ENCODE data around the gene GAN. TPM values are rescaled to one million over a fixed set of nuclear protein-coding genes. Genes with fewer than 3 reads are reported as not detected.

GAN gene
- total RNA-seq, 1 experiment from 2014 or later, result 22.5 TPM

DNA sequence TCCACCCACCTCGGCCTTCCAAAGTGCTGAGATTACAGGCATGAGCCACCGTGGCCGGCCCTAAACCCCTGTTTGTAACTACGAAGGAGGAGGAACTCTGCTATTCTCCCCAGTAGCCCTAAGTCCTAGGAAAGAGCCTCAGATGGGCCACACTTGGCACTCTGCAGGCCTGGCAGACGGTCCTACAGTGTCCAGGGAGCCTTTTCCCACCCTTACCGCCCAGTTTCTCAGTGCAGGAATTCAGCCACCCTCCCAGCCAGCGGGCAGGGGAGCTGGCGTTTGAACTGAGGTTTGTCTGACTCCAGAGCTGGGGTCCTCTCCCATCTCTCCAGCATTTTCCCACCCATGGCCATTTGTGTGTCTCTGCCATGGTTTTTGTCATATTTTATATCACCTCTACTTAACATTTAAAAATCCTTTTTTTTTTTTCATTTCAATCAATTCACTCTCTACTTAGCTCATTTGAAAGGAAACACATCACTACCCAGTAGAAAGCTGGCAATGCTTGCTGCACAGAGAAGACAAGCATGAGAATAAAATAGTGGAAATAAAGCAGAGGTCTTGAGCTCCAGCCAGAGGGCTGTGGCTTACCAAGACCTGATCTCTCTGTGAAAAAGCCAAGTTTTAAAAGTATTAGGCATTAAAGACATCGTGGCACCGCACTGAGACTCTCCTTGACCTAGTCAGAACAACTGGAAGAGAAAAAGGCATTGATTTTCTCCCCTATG, 41.4 kb upstream of the GAN start:
- Histone ChIP-seq H3K4me1 (ENCODE audit: control insufficient read depth in 1 of 2, insufficient read depth in 2 of 2, low read length in 2 of 2) (peaks cover 7 to 11% of the 10 kb centered on the region in 2 experiments; a peak in 2 of 4 replicates), H2AFZ (ENCODE audit: low read depth, low read length, poor library complexity, severe bottlenecking) (no peak overlapping the region), H3K36me3 (ENCODE audit: control insufficient read depth in 1 of 2, insufficient read depth in 2 of 2, low read length in 2 of 2) (no peaks in the 10 kb centered on the region), H3K27me3 (ENCODE audit: insufficient read depth, low read length) (no peaks in the 10 kb centered on the region), H4K20me1 (ENCODE audit: insufficient read depth) (no peaks in the 10 kb centered on the region), H3K9me3 (ENCODE audit: control insufficient read depth in 1 of 2, insufficient read depth in 1 of 2, low read depth in 1 of 2, low read length in 2 of 2) (no peaks in the 10 kb centered on the region), H3K9me2 (ENCODE audit: insufficient read depth) (no peaks in the 10 kb centered on the region), H3K27ac (ENCODE audit: low read depth, low read length) (no peak overlapping the region), H3K4me3 (replicated peaks in 1 of 2; ENCODE audit: low read depth in 1 of 2, low read length in 2 of 2) (no peak overlapping the region), H3K79me2 (ENCODE audit: insufficient read depth, low read length) (no peaks in the 10 kb centered on the region), H3K9ac (ENCODE audit: low read length) (no peak overlapping the region), H3K4me2 (ENCODE audit: low read length) (no peak overlapping the region)
- no peak for DNase-seq (ENCODE audit: low read depth, low spot score)
- no peak for ATAC-seq
- ChIA-PET CTCF (interaction anchor here (2.3 to 2.6 kb wide), 2 partner anchors 9 to 12 kb away, joined by 7 to 8 read pairs; no protein-coding TSS in a partner anchor), RAD21 (ENCODE audit: low non-redundant PET in 1 of 2, low total read pairs in 2 of 2, uncharacterized antibody in 2 of 2, unreplicated experiment in 2 of 2) (no interaction called here), POLR2A (no interaction called here)
- no peak for TF ChIP-seq ELF1 (IDR thresholded peaks at IDR 0.05; ENCODE audit: borderline replicate concordance, low read depth)
- no peak for TF ChIP-seq EZH2phosphoT487 (IDR thresholded peaks at IDR 0.05; ENCODE audit: borderline replicate concordance)
- TF ChIP-seq POLR2A (IDR thresholded peaks at IDR 0.05; ENCODE audit: borderline replicate concordance, extremely low read depth, insufficient read depth, insufficient read length), result no peak
- no peak for TF ChIP-seq EGR1 (IDR thresholded peaks at IDR 0.05; ENCODE audit: low read depth)
- TF ChIP-seq YY1 (IDR thresholded peaks at IDR 0.05; ENCODE audit: extremely low read depth, insufficient replicate concordance, low read depth, low read length), result no peak
- TF ChIP-seq, protein P1, sequence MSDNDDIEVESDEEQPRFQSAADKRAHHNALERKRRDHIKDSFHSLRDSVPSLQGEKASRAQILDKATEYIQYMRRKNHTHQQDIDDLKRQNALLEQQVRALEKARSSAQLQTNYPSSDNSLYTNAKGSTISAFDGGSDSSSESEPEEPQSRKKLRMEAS (IDR thresholded peaks at IDR 0.05), result no peak
- no peak for TF ChIP-seq ZNF274 (IDR thresholded peaks at IDR 0.05; ENCODE audit: low read depth, low read length)
- TF ChIP-seq, protein P2, sequence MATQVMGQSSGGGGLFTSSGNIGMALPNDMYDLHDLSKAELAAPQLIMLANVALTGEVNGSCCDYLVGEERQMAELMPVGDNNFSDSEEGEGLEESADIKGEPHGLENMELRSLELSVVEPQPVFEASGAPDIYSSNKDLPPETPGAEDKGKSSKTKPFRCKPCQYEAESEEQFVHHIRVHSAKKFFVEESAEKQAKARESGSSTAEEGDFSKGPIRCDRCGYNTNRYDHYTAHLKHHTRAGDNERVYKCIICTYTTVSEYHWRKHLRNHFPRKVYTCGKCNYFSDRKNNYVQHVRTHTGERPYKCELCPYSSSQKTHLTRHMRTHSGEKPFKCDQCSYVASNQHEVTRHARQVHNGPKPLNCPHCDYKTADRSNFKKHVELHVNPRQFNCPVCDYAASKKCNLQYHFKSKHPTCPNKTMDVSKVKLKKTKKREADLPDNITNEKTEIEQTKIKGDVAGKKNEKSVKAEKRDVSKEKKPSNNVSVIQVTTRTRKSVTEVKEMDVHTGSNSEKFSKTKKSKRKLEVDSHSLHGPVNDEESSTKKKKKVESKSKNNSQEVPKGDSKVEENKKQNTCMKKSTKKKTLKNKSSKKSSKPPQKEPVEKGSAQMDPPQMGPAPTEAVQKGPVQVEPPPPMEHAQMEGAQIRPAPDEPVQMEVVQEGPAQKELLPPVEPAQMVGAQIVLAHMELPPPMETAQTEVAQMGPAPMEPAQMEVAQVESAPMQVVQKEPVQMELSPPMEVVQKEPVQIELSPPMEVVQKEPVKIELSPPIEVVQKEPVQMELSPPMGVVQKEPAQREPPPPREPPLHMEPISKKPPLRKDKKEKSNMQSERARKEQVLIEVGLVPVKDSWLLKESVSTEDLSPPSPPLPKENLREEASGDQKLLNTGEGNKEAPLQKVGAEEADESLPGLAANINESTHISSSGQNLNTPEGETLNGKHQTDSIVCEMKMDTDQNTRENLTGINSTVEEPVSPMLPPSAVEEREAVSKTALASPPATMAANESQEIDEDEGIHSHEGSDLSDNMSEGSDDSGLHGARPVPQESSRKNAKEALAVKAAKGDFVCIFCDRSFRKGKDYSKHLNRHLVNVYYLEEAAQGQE (IDR thresholded peaks at IDR 0.05; ENCODE audit: low read depth), result no peak
- no peak for TF ChIP-seq TCF7L2 (IDR thresholded peaks at IDR 0.05; ENCODE audit: borderline replicate concordance, extremely low read depth, insufficient read depth, insufficient read length)
- TF ChIP-seq CBX3 (IDR thresholded peaks at IDR 0.05; ENCODE audit: low read depth), result no peak
- no peak for TF ChIP-seq SP1 (IDR thresholded peaks at IDR 0.05; ENCODE audit: low read depth)
- no peak for TF ChIP-seq SIN3A (IDR thresholded peaks at IDR 0.05; ENCODE audit: low read depth)
- no TSS peak for BruUV-seq (replicated peaks)
- intact Hi-C loops (cut with micrococcal nuclease), result no loop called here

Data from HCT116 (cell line).